NCI-H510A treated with DMSO at 0.1 percent for 48 hours (cell line): Measurements from ENCODE around the gene POLR2J3.
"Not testable (repeated sequence)": the region's sequence is repeated elsewhere in the genome, so short reads cannot be mapped to it uniquely, and the experiment has no call there.

ENCODE experiments used
- DNase-seq: peaks from one replicate; lab custom pipeline; 2025; lab: John Stamatoyannopoulos, UW

The POLR2J3 gene

GRCh38 chr7:102572261-102573239 is at the start of gene POLR2J3:
Gene POLR2J3, minus strand, starts transcription at chr7:102572583. Its CDS starts 62 bp downstream, at chr7:102572521.
- not testable (repeated sequence) for DNase-seq

- DNase-seq: not testable (repeated sequence)
These were observed 45.7 kb upstream of the POLR2J3 start for GRCh38 chr7:102618122-102618521.

GRCh38 chr7:102616507-102617125 is 44.2 kb upstream of the POLR2J3 start, which contains the start of gene RASA4:
Gene RASA4, minus strand, starts transcription at chr7:102616756. Its CDS starts 67 bp downstream, at chr7:102616689.
- not testable (repeated sequence) for DNase-seq

- not testable (repeated sequence) for DNase-seq
These were observed 43.5 kb upstream of the POLR2J3 start for GRCh38 chr7:102615930-102616329.

- not testable (repeated sequence) for DNase-seq
These were observed 42.5 kb upstream of the POLR2J3 start for GRCh38 chr7:102614873-102615272.

GRCh38 chr7:102614346-102614697 is 41.9 kb upstream of the POLR2J3 start:
- DNase-seq: not testable (repeated sequence)

- DNase-seq: not testable (repeated sequence)
These were observed 41.4 kb upstream of the POLR2J3 start for GRCh38 chr7:102613575-102614345.

- DNase-seq: not testable (repeated sequence)
These were observed 39.4 kb upstream of the POLR2J3 start for GRCh38 chr7:102611675-102612325.

- DNase-seq: not testable (repeated sequence)
These were observed 38.8 kb upstream of the POLR2J3 start for GRCh38 chr7:102611013-102611674.

GRCh38 chr7:102610441-102610840 is 38.1 kb upstream of the POLR2J3 start:
- not testable (repeated sequence) for DNase-seq

GRCh38 chr7:102609734-102610133 is 37.4 kb upstream of the POLR2J3 start:
- DNase-seq: not testable (repeated sequence)

- DNase-seq: not testable (repeated sequence)
These were observed 34.5 kb upstream of the POLR2J3 start for GRCh38 chr7:102606848-102607247.

- DNase-seq: not testable (repeated sequence)
These were observed 32.2 kb upstream of the POLR2J3 start for GRCh38 chr7:102604431-102605145.

- not testable (repeated sequence) for DNase-seq
These were observed 29.9 kb upstream of the POLR2J3 start for GRCh38 chr7:102602317-102602716.

- not testable (repeated sequence) for DNase-seq
These were observed 27.3 kb upstream of the POLR2J3 start for GRCh38 chr7:102599699-102600098.

- DNase-seq: not testable (repeated sequence)
These were observed 23.7 kb upstream of the POLR2J3 start for GRCh38 chr7:102596036-102596435.

GRCh38 chr7:102593637-102594334 is 21.4 kb upstream of the POLR2J3 start:
- not testable (repeated sequence) for DNase-seq

GRCh38 chr7:102592477-102593019 is 20.2 kb upstream of the POLR2J3 start:
- DNase-seq: not testable (repeated sequence)

- DNase-seq: not testable (repeated sequence)
These were observed 17.5 kb upstream of the POLR2J3 start for GRCh38 chr7:102589857-102590256.
